ENCODE measurements around the gene C3.
"Not testable (repeated sequence)": the region's sequence is repeated elsewhere in the genome, so short reads cannot be mapped to it uniquely, and the experiment has no call there.

C3 gene

DNA sequence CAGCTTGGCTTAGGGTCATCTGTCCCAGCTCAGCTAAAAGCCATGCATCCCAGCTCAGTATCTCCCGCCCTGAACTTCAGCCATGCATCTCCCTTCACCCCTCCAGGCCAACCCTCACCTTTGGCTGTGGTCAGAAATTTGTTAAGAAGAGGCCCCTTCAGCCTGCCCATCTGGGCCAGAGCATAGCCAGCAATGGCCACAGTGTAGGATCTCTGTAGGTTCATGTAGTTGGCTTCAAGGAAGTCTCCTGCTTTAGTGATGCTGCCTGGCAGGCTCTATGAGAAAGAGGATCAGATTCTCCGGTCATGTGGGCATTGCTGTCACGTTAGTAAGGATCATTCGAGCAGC is 33.8 kb downstream of the C3 start:
- no peak for DNase-seq

DNA sequence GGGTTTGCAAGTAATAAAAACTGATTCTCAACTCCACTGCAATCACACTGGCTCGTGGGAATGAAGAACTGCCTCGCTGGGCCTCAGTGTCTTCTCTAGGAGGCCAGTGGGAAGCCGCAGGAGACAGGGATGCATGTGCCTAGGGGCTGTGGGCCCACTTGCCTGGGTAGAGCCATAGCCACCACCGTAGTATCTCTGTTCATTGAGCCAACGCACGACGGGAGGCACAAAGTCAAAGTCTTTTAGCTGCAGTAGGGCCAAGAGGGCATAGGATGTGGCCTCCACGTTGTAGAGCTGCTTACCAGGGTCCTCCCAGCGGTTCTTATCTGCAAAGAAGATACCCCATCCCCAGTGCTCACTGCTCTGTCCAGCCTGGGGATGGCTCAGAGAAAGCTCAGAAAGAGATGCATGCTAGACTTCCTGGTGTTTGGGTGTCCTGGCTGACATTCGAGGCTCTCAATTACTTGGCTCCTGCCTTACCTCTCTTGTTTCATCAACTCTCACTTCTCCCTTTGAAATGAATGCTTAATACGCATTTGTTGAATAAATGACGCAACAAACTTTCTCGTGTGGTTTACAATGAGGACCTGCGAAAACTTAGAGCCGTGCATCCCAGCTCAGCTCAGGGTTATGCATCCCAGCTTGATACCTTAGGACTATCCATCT is 34.4 kb downstream of the C3 start:
- no peak for DNase-seq

DNA sequence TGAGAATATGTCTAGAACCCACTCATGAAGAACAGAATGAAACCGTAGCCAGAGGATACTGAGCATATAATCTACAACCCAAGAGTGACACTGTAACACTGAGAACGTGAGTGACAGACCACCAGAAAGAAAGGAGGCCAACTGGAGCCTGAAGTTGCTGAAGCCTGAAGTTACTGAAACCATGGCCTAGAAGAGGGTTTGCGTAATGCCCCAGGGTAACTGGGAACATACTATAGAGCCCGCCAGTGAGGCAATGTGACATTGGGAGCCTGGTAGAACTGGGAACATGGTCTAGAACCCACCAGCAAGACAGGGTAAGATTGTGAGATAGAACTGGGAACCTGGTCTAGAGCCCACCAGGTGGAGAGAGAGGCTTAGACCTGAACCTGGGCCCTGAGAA is 35.0 kb downstream of the C3 start:
- no peak for DNase-seq

DNA sequence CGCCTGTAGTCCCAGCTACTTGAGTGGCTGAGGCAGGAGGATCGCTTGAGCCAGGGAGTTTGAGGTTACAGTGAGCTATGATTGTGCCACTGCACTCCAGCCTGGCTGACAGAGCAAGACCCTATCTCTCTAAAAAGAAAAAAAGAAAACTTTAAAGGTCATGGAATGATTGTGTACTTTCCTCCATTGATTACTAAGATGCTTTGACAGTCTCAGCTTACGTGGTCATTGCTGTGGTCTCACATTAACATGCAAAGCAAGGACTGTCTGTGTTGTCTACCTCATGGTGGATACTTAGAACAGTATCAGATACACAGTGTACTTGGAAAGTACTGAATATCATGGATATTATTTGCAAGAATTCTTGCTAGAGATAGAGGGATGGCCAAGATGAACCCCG is 36.5 kb downstream of the C3 start:
- no peak for DNase-seq

DNA sequence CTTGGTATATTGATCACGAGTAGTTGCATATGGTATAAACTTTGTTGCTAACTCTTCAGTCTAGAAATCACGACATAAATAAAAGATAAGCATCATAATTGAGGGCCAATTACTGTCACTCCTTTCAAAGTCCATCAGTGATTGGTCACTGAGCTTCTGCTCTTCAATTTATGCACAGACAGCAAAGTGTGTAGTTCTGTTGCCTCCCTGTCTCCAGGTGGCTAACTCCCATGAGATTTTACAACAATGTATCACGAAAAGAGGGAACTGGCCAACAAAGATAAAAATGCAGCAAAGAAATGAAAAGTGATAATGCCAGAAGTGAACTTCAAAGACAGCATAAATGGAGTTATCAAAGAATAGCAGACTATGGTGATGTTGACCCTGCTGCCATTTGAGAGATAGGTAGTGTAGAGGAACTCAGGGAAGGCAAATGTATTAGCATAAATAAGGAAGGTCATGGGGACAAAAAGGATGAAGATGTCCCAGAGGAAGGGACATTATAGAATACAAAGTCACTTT is 37.8 kb downstream of the C3 start:
- DNase-seq: no peak

DNA sequence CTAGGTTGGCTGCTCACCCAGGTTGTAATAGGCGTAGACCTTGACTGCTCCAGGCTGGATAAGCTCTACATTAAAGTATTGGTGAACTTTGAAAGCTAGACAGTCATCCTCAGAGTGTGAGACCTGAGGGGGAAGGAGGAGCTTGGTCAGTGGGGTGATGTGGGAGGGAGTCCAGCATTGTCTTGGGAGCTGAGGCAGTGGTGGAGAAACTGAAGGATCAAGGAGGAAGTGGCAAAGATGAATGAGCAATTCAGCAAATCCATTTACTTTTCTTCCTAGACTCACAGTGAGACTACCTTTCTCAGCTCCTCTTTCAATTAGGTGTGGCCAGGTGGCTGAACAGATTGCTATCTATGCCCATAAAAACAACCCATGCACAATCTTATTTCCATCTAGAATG is 40.3 kb downstream of the C3 start:
- no peak for DNase-seq

DNA sequence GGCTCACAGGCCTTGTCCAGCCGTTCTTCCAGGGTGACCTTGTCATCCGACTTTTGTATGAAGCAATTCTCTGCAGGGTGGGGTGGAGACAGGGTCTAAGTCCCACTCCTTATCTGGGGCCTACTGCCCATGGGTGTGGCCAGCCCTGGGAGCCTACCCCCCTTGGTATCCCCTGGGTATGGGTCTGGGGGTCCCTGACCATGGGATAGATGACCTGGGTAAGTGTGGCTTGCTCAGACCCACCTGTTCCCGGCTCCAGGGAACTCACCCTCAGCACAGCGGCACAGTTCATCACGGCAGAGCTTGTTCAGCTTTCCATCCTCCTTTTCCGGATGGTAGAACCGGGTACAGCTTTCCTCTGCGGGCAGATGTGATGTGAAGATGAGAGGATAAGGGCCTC is 41.3 kb downstream of the C3 start:
- no peak for DNase-seq

DNA sequence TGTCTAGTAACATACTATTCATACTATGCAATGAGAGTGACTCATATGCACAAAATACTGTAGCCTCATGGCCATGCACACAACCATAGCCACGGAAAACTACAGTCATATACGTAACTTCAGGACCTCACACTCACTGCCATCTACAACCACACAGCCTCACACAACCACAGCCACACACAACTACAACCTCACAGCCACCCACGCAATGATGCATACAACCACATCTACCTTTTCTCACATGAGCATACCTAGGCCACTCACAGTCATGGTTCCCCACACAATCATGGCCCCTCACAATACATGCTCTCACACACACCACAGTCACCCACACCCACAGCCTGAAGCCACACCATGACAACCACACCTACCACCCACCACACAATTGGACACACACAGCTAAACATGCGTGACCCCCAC is 41.8 kb downstream of the C3 start:
- DNase-seq: no peak

DNA sequence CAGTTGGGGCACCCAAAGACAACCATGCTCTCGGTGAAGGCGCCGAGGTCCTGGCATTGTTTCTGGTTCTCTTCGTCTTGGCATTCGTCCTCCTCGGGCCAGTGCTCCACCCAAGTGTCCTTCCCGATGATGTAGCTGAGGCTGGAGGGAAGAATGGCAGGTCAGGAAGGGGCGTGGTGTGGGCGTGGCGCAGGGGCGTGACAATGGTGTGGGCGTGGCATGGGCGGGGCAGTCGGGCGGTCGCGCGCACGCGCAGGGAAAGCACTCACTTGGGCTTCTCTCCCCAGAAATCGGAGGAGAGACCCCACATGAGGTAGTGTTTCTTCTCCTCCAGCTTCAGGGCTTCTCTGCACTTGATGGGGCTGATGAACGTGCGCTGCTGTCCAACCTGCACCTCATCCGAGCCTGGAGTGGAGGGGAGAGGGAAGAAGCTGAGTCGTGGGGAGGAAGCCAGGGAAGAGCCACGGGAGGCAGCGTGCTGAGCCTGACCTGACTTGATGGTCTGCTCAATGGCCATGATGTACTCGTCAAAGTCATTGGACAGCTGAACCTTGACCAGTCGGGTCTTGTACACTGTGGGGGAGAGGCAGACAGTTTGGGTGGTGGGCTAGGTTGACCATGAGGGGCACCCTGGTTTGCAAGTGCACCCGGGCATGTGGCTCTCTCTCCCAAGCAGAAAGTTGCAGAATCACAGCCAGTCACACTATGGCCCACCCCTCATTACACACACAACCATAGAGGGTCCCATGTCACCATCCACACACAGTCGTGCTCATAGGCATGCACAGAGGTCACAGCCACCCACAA is 42.4 kb downstream of the C3 start:
- DNase-seq: no peak

DNA sequence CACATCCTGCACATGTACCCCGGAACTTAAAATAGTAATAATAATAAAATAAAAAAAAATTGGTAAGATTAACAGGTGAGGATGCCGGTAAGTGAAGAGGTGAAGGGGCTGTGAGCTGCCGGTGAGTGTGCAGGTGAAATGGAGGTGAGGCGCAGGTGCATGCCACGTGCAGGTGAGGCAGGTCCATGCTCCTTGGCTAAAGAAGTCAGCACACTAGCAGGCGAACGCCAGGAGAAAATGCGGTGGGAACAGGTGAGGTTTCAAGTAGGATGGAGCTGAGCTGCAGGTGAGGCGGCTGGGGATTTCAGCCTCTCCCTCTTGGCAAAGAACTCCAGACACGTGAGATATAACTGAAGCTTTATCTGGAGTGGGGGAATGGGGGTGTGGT is 43.0 kb downstream of the C3 start:
- no peak for DNase-seq

DNA sequence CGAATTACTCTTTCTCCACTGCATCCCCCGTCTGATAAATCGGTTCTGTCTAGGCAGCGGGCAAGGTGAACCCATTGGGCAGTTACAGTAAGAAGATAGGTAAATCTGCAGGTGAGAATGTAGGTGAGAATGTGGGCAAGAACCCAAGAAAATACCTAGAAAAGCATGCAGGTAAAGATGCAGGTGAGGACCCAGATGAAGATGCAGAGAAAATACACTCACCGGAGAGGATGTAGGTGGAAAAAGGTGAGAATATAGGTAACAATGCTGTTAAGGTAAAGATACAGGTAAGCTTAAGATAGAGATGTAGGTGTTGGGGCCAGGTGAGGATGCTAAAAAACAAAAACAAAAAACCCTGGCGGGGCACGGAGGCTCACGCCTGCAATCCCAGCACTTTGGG is 44.2 kb downstream of the C3 start:
- no peak for DNase-seq

DNA sequence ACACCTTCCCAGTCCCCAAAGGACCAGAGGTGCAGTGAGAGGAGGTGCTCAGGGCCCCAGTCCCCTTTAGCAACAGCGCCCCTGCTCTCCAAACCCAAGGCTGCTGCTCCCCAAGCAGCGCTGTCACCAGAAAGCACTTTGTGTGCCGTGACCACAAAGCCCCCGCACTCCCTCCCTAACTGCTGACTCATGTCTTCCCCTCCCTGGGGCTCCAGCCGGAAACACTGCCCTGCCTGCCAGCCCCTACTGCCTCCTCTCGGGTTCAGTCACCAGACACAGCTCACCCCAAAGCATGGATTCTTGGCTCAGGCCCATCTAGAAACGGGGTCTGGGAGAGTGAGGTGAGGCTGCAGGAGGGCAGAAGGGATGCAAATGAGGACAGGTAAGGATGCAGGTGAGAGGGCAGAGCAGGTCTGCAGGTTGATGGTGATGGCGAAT is 45.6 kb downstream of the C3 start:
- DNase-seq: peak; percentile 88

DNA sequence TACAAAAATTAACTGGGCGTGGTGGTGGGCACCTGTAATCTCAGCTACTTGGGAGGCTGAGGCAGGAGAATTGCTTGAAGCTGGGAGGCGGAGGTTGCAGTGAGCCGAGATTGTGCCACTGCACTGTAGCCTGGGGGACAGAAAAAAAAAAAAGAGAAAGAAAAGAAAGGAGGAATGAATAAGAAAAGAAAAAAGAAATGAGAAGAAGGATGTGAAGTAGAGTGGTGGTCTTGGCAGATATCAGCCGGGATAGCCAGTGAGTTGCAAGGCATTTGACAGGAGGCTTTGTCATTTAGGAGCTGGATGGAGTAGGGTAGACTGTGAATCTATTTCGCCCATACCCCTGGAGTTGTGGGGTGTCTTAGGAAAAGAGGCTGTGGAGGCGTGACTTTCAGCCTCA is 46.0 kb downstream of the C3 start:
- not testable (repeated sequence) for DNase-seq

DNA sequence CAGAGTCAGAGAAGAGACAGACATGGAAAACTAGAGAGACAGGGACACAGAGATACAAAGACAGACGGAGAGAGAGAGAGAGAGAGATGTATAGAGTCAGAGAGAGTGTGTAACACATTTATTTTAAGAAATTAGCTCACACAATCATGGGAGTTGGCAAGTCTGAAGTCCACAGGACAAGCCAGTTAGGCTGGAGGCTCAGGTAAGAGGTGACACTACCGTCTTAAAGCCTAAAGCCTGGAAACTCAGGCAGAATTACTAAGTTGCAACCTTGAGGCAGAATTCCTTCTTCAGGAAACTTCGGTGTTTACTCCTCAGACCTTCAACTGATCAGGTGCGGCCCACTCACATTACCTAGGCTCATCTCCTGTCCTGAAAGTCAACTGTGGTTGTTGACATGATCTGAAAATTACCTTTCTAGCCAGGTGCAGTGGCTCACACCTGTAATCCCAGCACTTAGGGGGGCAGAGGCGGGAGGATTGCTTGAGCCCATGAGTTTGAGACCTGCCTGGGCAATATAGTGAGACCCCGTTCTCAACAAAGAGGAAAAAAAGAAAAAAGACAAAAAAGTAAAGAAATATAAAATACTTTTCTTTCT is 47.7 kb downstream of the C3 start:
- DNase-seq: no peak

DNA sequence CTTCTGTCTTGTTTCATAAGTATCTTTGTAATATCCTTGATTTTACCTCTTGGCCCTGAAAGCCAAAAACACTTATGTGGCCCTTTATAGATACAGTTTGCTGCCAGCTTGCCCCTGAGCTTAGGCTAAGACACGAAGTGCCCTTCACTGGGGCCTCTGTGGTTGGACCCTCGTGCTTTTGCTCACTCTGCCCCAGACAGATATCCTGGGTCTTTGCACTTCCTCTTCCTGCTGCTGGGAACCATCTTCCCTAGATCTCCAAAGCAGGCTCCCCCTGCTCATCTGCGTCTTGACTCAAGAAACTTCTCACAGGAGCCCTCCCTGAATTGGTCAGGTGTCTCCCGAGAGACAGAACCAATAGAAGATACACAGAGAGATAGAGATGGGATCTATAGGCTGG is 48.5 kb downstream of the C3 start:
- DNase-seq: no peak

DNA sequence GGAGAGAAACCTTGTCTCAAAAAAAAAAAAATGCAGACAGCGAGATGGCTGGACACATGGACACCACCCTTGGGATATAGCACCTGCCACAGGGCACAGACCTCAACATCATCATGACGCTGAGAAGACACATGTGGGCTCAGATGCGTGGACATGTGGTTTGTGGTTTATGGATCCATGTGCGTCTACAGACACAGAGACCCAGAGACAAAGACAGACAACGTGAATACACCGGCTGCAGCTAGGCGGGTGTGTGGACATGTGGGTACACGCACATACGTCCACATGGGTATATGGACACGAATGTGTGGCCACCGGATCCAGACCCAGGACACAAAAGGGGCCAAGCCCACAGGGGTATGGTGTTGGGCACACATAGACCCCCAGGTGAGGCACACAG is 51.8 kb downstream of the C3 start:
- peak; percentile 17 for DNase-seq

DNA sequence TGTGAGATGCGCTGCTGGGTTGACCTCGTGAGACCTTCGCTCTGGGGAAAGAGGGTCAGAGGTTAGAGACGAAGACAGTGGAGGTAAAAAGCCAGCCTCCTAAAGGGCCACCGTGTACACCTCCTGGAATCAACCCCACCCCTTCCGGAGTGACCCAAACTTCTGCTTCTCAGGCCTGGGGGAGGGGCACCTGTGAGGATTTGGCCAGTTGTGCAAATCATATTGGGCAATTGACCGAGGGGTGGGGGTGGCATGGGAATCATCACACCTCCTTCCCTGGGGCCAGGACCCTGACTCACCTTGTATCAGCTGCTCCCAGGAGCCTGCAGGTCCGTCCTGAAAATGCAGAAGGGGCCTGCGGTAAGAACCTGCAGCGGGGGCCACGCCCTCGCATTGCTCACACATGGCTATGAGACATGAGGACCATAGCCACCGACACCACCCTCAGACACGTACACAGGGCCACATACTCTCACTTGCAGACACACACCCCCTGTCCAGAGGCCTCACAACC is 53.3 kb downstream of the C3 start:
- peak; percentile 53 for DNase-seq

DNA sequence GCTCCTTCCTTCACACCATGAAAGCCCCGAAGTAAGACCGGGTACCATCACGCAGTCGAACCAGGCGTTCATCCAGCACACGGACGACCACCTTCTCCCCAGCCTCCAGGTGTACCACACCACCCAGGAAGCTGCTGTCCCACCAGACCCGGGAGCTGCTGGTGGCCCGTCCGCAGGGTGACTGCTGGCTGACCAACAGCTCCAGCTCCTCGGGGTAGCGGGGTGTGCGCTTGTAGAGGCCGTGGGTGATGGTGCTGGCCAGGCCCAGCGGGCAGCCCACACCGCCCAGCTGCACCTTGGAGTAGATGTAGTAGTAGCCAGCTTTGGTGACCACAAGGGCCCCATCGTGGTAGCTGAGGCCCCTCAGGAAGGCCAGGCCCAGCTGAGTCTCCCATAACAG is 55.5 kb downstream of the C3 start:
- DNase-seq: no peak

DNA sequence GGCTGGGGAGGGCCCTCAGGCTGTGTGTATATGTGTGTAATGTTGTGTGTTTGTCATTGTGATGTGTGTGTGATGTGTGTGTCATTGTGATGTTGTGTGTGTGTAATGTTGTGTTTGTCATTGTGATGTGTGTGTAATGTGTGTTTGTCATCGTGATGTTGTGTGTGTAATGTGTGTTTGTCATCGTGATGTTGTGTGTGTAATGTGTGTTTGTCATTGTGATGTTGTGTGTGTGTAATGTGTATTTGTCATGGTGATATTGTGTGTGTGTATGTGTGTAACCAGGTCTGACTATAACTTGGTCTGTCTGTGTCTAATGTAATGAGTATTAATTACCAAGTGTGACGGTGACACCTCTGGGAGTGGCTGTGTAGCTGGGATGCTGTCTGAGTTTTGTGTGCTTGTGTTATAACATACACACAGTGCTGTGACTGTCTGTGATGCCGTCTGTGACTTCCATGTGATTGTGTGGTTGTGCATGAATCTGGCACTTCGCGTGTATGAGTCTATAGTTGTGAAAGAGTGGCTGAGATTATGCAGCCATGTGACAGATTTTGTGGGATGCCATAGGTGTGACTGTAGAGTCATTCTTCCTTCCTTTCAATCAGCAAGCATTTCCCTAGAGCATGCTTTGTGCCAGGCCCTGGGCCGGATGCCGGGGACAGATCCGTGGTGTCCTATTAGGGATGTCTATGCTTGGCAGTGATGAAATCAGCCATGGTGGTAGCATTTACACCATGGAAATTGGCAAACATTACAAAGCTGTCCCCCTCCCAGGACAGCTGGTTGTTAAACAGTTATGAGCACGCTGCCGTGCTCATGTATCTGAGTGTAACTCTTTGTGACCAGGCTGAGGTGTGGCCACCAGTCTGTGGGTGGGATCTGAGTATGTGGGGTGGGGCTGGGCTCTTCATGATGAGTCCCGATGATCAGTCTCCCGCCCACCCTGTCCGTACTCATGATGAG is 56.9 kb downstream of the C3 start:
- peak; percentile 36 for DNase-seq

DNA sequence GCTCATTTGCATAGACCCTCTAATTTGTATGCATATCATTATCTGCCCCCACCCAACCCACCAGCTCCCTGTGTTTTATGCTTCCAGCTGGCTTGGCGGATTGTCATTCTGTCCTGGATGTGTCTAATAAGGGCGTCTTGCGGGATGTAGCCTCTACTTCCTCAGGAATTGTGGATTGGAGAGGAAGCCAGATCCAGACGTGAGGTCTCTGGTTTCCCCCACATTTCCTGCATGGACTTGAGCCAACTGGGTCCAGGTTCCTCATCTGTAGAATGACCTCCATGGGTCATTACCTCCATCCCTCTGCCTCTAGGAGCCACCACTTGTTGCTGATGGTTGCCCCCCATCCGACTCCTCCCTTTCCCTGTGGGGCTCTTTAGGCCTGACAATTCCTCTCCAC is 57.7 kb downstream of the C3 start:
- DNase-seq: no peak

DNA sequence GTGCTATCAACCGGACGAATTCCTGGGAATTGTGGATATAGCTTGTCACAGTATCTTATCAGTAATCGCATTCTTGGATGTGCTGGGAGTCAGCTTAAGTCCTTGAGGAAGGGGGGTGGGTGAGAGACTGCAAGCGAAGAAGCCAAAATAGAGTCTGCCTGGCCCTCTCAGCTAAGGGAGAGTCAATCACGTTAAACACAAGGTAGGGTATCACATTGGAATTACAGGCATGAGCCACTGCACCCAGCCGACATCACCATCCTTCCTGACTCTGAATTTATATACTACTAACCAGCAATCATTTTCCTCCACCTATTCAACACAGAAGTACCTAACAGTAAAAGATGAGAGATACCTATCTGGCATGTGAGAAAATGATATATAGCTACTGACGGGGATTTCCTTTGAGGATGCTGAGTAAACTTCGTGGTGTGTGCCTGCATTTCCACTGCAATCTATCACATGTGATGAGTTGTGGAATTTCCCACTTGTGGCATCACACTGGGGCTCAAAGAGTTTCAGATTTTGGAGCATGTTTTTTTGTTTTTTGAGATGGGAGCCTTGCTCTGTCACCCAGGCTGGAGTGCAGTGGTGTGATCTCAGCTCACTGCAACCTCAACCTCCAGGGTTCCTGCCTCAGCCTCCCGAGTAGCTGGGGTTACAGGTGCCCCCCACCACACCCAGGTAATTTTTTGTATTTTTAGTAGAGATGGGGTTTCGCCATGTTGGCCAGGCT is 58.8 kb downstream of the C3 start:
- peak; percentile 44 for DNase-seq

DNA sequence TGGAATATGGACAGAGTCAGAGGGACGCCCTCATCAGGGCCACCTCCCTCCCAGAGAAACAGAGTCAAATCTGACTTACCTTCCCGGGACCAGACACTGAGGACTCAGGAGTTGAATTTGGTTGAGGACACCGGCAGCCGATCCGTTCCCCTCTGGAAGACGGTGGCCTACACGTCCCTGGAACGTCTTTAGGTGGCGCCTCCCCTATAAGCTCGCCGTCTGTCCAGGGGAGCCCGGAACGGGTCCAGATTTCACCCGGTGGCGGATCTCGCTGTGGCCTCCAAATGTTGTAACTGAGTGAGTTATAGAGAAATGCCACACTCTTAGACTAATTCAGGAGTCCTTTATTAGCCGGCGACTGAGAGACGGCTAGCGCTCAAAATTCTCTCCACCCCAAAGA is 59.5 kb downstream of the C3 start:
- DNase-seq: no peak
